NB4 (cell line): ENCODE results near the gene ZNF439.

Experiments
- MYC ChIP-seq: IDR thresholded peaks from 2 replicates; pipeline ENCODE4 v1.6.1; 2011; ENCODE audit warnings: low read depth, low read length
- POLR2A ChIP-seq: IDR thresholded peaks from 2 replicates; pipeline ENCODE4 v1.6.1; 2011; ENCODE audit warnings: mild to moderate bottlenecking; ENCODE audit not compliant: insufficient read length; ENCODE audit errors: extremely low read depth
- TF ChIP-seq, protein P1 (sequence below): IDR thresholded peaks from one replicate; pipeline ENCODE4 v1.5.1; 2012; ENCODE audit warnings: low read depth, low read length
- TF ChIP-seq, protein P2 (sequence below): IDR thresholded peaks from 2 replicates; pipeline ENCODE4 v1.6.1; 2011; ENCODE audit warnings: low read depth, low read length

DNA sequence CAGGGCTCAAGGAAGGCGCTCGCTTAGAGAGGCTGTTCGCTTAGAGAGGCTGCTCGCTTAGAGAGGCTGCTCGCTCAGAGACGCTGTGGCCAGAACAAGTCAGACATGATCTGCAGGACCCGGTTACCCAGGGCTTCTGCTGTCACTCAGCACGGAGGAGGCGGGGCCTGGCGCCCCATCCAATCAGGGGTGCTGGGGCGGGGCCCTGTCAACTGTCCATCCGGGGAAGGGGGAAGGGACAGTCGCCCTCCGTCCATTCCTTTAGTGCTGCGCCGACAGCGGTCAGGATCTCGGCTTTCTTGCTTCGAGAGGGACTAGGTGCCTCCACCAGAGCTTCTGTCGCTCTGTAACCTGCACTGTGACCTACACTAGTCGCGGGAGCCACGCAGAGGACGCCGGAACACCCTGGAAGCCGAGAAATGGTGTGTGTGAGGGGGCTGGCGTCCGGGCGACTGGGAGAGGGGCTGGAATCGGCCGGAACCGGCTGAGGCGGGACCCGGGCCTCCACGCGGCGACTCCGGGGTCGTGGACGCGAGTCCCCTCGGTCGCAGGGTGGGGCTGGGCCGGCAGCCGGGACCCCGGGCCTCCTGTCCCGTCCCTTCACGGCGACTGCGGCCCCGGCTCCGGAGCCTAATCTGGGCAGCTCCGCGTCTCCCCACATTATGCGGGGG is 34.4 kb upstream of the ZNF439 start, which contains the start of gene ZNF440:
- TF ChIP-seq, protein P1, sequence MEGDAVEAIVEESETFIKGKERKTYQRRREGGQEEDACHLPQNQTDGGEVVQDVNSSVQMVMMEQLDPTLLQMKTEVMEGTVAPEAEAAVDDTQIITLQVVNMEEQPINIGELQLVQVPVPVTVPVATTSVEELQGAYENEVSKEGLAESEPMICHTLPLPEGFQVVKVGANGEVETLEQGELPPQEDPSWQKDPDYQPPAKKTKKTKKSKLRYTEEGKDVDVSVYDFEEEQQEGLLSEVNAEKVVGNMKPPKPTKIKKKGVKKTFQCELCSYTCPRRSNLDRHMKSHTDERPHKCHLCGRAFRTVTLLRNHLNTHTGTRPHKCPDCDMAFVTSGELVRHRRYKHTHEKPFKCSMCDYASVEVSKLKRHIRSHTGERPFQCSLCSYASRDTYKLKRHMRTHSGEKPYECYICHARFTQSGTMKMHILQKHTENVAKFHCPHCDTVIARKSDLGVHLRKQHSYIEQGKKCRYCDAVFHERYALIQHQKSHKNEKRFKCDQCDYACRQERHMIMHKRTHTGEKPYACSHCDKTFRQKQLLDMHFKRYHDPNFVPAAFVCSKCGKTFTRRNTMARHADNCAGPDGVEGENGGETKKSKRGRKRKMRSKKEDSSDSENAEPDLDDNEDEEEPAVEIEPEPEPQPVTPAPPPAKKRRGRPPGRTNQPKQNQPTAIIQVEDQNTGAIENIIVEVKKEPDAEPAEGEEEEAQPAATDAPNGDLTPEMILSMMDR = no peak
- peak; percentile 95 for TF ChIP-seq POLR2A
- TF ChIP-seq, protein P2, sequence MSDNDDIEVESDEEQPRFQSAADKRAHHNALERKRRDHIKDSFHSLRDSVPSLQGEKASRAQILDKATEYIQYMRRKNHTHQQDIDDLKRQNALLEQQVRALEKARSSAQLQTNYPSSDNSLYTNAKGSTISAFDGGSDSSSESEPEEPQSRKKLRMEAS = no peak
- no peak for TF ChIP-seq MYC
